Measurements from ENCODE around the gene CTNNBIP1.

Gene CTNNBIP1

DNA sequence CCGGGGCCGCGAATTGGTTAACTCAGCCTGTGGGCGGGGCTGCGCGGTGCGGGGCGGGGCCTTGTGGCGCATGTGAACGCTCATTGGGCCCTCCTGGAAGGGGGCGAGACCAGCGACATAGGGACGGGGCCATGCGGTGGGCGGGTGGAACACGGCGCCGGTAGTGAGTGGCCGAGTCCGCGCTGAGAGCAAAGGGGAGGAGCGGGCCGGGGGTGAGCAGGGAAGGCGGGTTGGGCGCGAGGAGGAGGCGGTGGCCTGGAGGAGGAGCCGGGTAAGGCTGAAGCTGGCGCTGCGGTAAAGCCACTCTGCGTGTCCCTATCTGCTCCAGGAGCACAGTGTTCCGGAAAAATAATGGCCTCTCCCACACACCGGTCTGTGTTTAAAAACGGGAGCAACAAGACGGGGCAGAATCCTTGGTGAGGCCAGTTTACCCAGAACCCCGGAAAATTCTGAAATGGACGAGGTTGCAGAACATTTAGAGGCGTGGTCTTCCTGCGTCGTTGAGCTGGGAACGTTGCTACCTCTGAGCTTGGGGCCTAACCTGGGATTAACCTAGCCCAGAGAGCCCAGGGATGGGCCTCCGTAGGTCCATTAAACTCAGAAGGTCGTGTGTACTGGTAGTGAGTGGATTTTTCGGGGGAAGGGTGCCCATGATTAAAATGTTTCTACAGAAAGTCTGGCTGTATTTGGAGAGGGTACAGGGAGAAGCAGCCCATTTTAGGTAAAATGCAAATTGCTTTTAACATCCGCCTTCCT, 532 bp upstream of the CTNNBIP1 start:
- ATAC-seq (peak; percentile 97), DNase-seq (peak; percentile 100)
- H3K4me1 Mint-ChIP-seq = peaks cover 33% of the 10 kb centered on the region
- H3K4me3 Mint-ChIP-seq = peak overlapping the region; percentile 93 to 94
- H3K9me3 Mint-ChIP-seq = no peaks in the 10 kb centered on the region
- H3K27ac Mint-ChIP-seq = peak overlapping the region; percentile 96
- no peaks in the 10 kb centered on the region for H3K27me3 Mint-ChIP-seq

- peak overlapping the region; percentile 88 to 96 for H3K27ac Mint-ChIP-seq
- peaks cover 43% of the 10 kb centered on the region for H3K4me1 Mint-ChIP-seq
- H3K4me3 Mint-ChIP-seq = peak overlapping the region; percentile 91 to 97
- H3K27me3 Mint-ChIP-seq = no peaks in the 10 kb centered on the region
- DNase-seq = peak; percentile 22 to 70
- H3K9me3 Mint-ChIP-seq = no peaks in the 10 kb centered on the region
- ATAC-seq = peak; percentile 6
These were observed 629 bp downstream of the CTNNBIP1 start for GRCh38 chr1:9909234-9910046.

DNA sequence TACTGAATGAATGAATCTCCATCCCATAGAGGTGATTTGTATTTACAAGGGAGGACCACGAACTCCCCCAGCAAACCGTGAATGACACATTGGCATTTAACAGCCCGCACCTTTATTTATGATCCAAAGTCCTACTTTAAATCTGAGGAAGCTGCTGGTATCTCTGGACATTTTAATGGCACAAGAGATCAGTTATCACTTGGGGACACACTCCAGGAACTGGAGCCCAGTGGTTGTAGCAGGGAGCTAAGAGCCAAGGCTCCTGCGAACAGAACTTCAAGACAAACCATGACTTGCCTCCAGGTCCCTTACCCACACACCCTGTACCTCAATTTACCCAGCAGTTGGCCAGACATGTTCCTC, 1.2 kb downstream of the CTNNBIP1 start:
- H3K4me3 Mint-ChIP-seq = peak overlapping the region; percentile 91 to 97
- H3K4me1 Mint-ChIP-seq = peaks cover 49% of the 10 kb centered on the region
- H3K27me3 Mint-ChIP-seq = no peaks in the 10 kb centered on the region
- DNase-seq = no peak
- no peaks in the 10 kb centered on the region for H3K9me3 Mint-ChIP-seq
- ATAC-seq = no peak
- H3K27ac Mint-ChIP-seq = peak overlapping the region; percentile 88 to 96

DNA sequence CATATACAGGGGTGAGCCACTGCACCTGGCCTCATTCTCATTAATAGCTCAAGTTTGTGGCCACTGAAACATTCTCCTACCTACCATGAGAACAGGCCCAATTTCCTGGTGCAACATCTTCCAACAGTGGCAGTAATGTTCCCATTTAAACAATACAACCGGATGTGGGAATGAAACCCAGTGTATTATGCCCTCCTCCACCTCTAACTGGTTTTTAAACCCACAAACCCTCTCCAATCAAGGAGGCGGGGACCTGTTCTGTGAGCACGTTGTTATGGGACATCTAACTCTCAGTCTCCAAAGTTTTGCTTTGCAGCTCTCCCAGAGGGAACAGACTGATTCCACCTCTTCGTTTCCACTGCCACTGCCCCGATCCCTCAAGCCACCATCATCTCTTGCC, 2.6 kb downstream of the CTNNBIP1 start:
- no peak for ATAC-seq
- no peak overlapping the region for H3K27ac Mint-ChIP-seq
- no peaks in the 10 kb centered on the region for H3K9me3 Mint-ChIP-seq
- no peaks in the 10 kb centered on the region for H3K27me3 Mint-ChIP-seq
- no peak overlapping the region for H3K4me3 Mint-ChIP-seq
- peaks cover 49% of the 10 kb centered on the region for H3K4me1 Mint-ChIP-seq
- DNase-seq = no peak

DNA sequence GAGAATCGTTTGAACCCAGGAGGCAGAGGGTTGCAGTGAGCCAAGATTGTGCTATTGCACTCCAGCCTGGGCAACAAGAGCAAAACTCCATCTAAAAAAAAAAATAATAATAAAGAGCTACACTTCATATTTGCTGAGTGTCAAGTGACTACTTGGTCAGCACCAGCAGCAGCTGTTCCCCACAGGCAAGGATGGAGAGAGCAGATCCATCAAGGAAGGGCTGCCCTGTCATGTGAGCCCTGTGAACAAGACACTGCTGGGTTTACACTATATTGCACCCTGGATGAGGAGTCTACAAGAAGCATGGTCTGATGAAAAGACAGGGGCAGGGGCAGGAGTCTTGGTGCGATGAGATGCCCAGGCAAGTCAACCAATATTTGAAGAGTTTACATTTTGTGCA, 3.6 kb downstream of the CTNNBIP1 start:
- H3K27me3 Mint-ChIP-seq = no peaks in the 10 kb centered on the region
- no peaks in the 10 kb centered on the region for H3K9me3 Mint-ChIP-seq
- H3K4me1 Mint-ChIP-seq = peaks cover 43% of the 10 kb centered on the region
- no peak overlapping the region for H3K27ac Mint-ChIP-seq
- no peak for ATAC-seq
- no peak overlapping the region for H3K4me3 Mint-ChIP-seq
- no peak for DNase-seq

- Mint-ChIP-seq H3K27me3 (no peaks in the 10 kb centered on the region), H3K4me3 (no peak overlapping the region), H3K27ac (no peak overlapping the region), H3K9me3 (no peaks in the 10 kb centered on the region), H3K4me1 (peaks cover 49% of the 10 kb centered on the region)
- ATAC-seq (no peak), DNase-seq (no peak)
These were observed 5.1 kb downstream of the CTNNBIP1 start for GRCh38 chr1:9905010-9905409.

DNA sequence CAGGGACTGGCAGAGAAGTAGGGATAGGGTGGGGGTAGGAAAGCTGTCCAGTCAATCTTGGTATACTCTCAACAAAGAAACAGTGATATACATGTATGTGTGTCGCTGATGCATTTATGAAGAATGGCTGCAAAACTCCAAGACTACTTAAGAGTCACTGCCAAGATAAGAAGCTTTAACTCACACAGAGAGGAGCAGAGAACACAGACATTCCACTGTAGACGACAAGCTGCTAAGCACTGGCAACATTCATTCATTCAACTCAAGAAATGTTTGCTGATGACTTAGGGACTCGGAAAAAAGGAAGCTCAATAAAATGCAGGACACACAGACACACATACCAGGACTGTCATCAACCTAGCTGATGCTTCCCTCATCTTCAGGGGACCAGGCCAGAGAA, 5.5 kb downstream of the CTNNBIP1 start:
- ATAC-seq (no peak), DNase-seq (no peak)
- peaks cover 50% of the 10 kb centered on the region for H3K4me1 Mint-ChIP-seq
- no peak overlapping the region for H3K4me3 Mint-ChIP-seq
- no peak overlapping the region for H3K27ac Mint-ChIP-seq
- no peaks in the 10 kb centered on the region for H3K9me3 Mint-ChIP-seq
- H3K27me3 Mint-ChIP-seq = no peaks in the 10 kb centered on the region

DNA sequence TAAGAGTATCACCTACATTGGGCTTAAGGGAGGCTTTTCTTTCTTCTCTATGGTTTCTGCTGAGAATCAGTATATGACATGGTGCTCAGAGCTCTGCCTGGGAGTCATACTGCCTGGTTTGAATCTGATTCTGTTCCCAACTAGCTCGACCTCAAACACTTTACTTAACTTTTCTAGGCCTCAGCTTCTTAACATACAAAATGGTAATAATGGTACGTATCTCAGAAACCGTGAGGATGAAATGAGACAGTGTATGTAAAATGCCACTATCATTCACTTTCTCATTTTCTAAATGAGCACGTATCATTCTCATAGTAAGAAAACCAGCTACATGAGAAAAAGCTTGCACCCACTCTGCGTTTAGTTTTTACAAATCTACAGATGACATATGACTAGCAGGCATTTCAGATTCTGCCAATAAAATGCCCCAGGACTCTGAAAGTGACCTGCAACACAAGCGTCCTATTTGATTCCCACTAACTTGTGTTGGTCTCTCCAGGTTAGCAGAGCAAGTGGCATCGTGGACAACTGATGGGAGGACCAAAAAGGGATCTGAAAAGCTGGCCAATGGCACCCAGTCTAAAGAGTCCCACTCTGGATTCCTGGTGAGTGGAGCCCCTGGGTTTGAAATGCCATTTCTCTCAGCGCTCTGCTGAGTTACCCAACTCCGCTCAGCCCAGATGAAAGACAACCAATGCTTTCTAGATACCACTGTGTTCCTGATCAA, 6.1 kb downstream of the CTNNBIP1 start:
- DNase-seq (no peak), ATAC-seq (peak; percentile 88)
- no peaks in the 10 kb centered on the region for H3K27me3 Mint-ChIP-seq
- H3K27ac Mint-ChIP-seq = peak overlapping the region in 1 of 2 donors; percentile 49
- no peaks in the 10 kb centered on the region for H3K9me3 Mint-ChIP-seq
- peaks cover 44% of the 10 kb centered on the region for H3K4me1 Mint-ChIP-seq
- H3K4me3 Mint-ChIP-seq = no peak overlapping the region

GRCh38 chr1:9902060-9902452, 8.0 kb downstream of the CTNNBIP1 start:
- ATAC-seq = no peak
- Mint-ChIP-seq H3K4me3 (no peak overlapping the region), H3K27ac (no peak overlapping the region), H3K27me3 (no peaks in the 10 kb centered on the region), H3K4me1 (peaks cover 31% of the 10 kb centered on the region), H3K9me3 (no peaks in the 10 kb centered on the region)
- DNase-seq = no peak

GRCh38 chr1:9901148-9902059, 8.7 kb downstream of the CTNNBIP1 start:
- Mint-ChIP-seq H3K9me3 (no peaks in the 10 kb centered on the region), H3K4me3 (no peak overlapping the region), H3K27me3 (no peaks in the 10 kb centered on the region), H3K27ac (peak overlapping the region in 1 of 2 donors; percentile 5), H3K4me1 (peaks cover 31% of the 10 kb centered on the region)
- no peak for ATAC-seq
- DNase-seq = no peak

DNA sequence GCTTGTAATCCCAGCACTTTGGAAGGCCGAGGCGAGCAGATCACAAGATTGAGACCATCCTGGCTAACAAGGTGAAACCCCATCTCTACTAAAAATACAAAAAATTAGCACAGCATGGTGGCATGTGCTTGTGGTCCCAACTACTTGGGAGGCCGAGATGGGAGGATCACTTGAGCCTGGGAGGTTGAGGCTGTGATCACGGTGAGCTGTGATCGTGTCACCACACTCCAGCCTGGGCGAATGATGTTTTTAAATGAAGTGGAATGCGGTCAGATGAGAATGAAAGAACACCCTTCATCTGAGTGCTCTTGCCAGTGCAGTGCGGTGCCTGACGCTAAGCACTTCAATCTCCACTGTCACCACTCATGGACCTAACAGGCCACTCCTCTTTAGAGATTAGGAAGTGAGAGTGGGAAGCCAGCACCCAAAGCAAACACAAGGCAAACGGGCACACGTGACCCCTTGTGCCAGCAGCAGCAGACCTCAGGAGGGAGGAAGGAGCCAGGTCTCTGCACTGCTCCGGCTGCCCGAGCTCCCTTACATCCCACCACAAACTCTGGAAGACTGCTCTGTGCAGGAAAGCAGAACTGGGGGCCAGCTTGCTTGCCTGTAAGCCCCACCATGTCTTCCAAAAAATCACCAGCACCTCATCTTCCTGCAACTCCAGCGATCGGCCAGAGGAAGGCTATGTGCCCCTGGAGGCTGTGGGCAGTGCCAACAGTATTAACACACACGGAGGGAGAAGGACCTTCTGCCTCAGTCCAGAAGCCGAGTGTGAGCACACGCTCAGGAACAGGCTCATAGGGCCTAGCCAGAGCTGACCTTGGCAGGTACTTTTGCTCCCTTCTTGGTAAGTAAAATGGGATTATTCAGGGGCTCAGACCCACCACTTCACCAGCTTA, 9.7 kb downstream of the CTNNBIP1 start:
- ATAC-seq = no peak
- Mint-ChIP-seq H3K27me3 (no peaks in the 10 kb centered on the region), H3K9me3 (no peaks in the 10 kb centered on the region), H3K4me1 (peaks cover 30% of the 10 kb centered on the region), H3K27ac (peak overlapping the region in 1 of 2 donors; percentile 5), H3K4me3 (peak overlapping the region; percentile 7)
- DNase-seq = no peak

DNA sequence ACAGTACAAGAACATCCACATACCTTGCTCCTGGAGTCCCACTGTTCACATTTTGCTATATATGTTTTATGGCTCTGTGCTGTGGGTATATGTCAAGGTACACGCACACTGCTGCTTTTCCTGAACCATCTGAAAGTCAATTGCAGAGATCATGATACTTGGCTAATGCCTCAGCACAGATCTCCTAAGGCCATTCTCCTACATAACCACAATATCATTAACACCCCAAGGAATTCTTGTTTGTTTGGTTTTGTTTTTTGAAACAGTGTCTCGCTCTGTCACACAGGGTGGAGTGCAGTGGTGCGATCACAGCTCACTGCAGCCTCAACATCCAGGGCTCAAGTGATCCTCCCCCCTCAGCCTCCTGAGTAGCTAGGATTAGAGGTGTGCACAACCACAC, 16.0 kb downstream of the CTNNBIP1 start:
- DNase-seq (no peak), ATAC-seq (no peak)
- Mint-ChIP-seq H3K4me1 (peaks cover 16% of the 10 kb centered on the region), H3K9me3 (no peaks in the 10 kb centered on the region), H3K27ac (no peak overlapping the region), H3K4me3 (no peak overlapping the region), H3K27me3 (no peaks in the 10 kb centered on the region)

- Mint-ChIP-seq H3K4me1 (peaks cover 16% of the 10 kb centered on the region), H3K27me3 (no peaks in the 10 kb centered on the region), H3K4me3 (no peak overlapping the region), H3K9me3 (no peaks in the 10 kb centered on the region), H3K27ac (peak overlapping the region in 1 of 2 donors; percentile 76)
- DNase-seq (no peak), ATAC-seq (no peak)
These were observed 17.2 kb downstream of the CTNNBIP1 start for GRCh38 chr1:9892563-9893528.

All from stimulated activated naive CD8-positive, alpha-beta T cell treated with anti-CD3 and anti-CD28 coated beads, Interleukin-15, amount 100 ng/mL, for 72 hours (primary cell).